Loucy (cell line): Measurements from ENCODE around the gene DNAI1.

Experiments used
- H2AFZ ChIP-seq: fragments of 200-600 bp; sonication (generic); 2 replicates; pipeline ENCODE4 v1.6.0; 2016; ENCODE audit warnings: antibody characterized with exemption, mild to moderate bottlenecking, low read length, moderate library complexity
- H3F3A ChIP-seq: fragments of 200-600 bp; 2 replicates; pipeline ENCODE4 v1.6.0; 2016; ENCODE audit warnings: antibody characterized with exemption, low read depth, mild to moderate bottlenecking
- H3K27me3 ChIP-seq: fragments of 200-600 bp; sonication (generic); 2 replicates; pipeline ENCODE4 v1.6.1; 2014; ENCODE audit warnings: low read length, mild to moderate bottlenecking; ENCODE audit not compliant: insufficient read depth, poor library complexity, severe bottlenecking
- H3K36me3 ChIP-seq: fragments of 200-600 bp; sonication (generic); 2 replicates; pipeline ENCODE4 v1.6.1; 2016; ENCODE audit warnings: low read length; ENCODE audit not compliant: insufficient read depth
- H3K4me1 ChIP-seq: fragments of 200-600 bp; sonication (generic); 2 replicates; pipeline ENCODE4 v1.5.1; 2014; ENCODE audit warnings: low read length, mild to moderate bottlenecking; ENCODE audit not compliant: insufficient read depth, poor library complexity, severe bottlenecking
- H3K4me2 ChIP-seq: fragments of 200-600 bp; sonication (generic); 2 replicates; pipeline ENCODE4 v1.6.0; 2014; ENCODE audit warnings: antibody characterized with exemption, low read length, low read depth, mild to moderate bottlenecking; ENCODE audit not compliant: poor library complexity, severe bottlenecking
- H3K4me3 ChIP-seq: fragments of 200-600 bp; sonication (generic); 2 replicates; pipeline ENCODE4 v1.5.1; 2014; ENCODE audit warnings: low read length, mild to moderate bottlenecking, mixed read lengths; ENCODE audit not compliant: poor library complexity, severe bottlenecking
- H3K79me2 ChIP-seq: fragments of 200-600 bp; sonication (generic); 2 replicates; pipeline ENCODE4 v1.6.1; 2014; ENCODE audit warnings: low read length; ENCODE audit not compliant: insufficient read depth
- H3K9ac ChIP-seq: fragments of 200-600 bp; sonication (generic); 2 replicates; pipeline ENCODE4 v1.6.0; 2014; ENCODE audit warnings: mild to moderate bottlenecking, low read depth, low read length, moderate library complexity; ENCODE audit not compliant: poor library complexity, severe bottlenecking
- H3K9me2 ChIP-seq: fragments of 200-600 bp; sonication (generic); replicated peaks from 2 replicates; pipeline ENCODE4 v1.6.1; 2016; ENCODE audit warnings: low read depth, low read length, mixed read lengths
- H3K9me3 ChIP-seq: fragments of 200-600 bp; sonication (generic); 2 replicates; pipeline ENCODE4 v1.6.1; 2014; ENCODE audit warnings: mild to moderate bottlenecking, antibody characterized with exemption, low read length, low read depth; ENCODE audit not compliant: insufficient read depth
- H4K20me1 ChIP-seq: fragments of 200-600 bp; sonication (generic); 2 replicates; pipeline ENCODE4 v1.6.0; 2014; ENCODE audit warnings: antibody characterized with exemption, low read length, mild to moderate bottlenecking; ENCODE audit not compliant: insufficient read depth, poor library complexity, severe bottlenecking
- EZH2phosphoT487 ChIP-seq: fragments of 200-600 bp; IDR thresholded peaks from 2 replicates; pipeline ENCODE4 v1.6.1; 2018; ENCODE audit warnings: antibody characterized with exemption, mild to moderate bottlenecking, moderate library complexity, borderline replicate concordance
- TF ChIP-seq, protein P1 (sequence below): fragments of 200-600 bp; sonication (generic); conservative IDR thresholded peaks from 2 replicates; pipeline ENCODE4 v1.5.1; 2014; ENCODE audit warnings: mild to moderate bottlenecking, antibody characterized with exemption, low read length

Gene DNAI1

GRCh38 chr9:34555500-34555899, 96.9 kb downstream of the DNAI1 start:
- Histone ChIP-seq H3K4me3 (no peak overlapping the region), H3K9ac (no peak overlapping the region), H3K9me3 (no peaks in the 10 kb centered on the region), H3K4me2 (no peak overlapping the region), H3K4me1 (no peaks in the 10 kb centered on the region), H3K27me3 (no peaks in the 10 kb centered on the region), H3K79me2 (no peaks in the 10 kb centered on the region), H2AFZ (no peak overlapping the region), H3K9me2 (no peaks in the 10 kb centered on the region), H4K20me1 (no peaks in the 10 kb centered on the region), H3F3A (no peaks in the 10 kb centered on the region), H3K36me3 (no peaks in the 10 kb centered on the region)
- TF ChIP-seq EZH2phosphoT487: no peak
- TF ChIP-seq, protein P1, sequence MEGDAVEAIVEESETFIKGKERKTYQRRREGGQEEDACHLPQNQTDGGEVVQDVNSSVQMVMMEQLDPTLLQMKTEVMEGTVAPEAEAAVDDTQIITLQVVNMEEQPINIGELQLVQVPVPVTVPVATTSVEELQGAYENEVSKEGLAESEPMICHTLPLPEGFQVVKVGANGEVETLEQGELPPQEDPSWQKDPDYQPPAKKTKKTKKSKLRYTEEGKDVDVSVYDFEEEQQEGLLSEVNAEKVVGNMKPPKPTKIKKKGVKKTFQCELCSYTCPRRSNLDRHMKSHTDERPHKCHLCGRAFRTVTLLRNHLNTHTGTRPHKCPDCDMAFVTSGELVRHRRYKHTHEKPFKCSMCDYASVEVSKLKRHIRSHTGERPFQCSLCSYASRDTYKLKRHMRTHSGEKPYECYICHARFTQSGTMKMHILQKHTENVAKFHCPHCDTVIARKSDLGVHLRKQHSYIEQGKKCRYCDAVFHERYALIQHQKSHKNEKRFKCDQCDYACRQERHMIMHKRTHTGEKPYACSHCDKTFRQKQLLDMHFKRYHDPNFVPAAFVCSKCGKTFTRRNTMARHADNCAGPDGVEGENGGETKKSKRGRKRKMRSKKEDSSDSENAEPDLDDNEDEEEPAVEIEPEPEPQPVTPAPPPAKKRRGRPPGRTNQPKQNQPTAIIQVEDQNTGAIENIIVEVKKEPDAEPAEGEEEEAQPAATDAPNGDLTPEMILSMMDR: no peak

DNA sequence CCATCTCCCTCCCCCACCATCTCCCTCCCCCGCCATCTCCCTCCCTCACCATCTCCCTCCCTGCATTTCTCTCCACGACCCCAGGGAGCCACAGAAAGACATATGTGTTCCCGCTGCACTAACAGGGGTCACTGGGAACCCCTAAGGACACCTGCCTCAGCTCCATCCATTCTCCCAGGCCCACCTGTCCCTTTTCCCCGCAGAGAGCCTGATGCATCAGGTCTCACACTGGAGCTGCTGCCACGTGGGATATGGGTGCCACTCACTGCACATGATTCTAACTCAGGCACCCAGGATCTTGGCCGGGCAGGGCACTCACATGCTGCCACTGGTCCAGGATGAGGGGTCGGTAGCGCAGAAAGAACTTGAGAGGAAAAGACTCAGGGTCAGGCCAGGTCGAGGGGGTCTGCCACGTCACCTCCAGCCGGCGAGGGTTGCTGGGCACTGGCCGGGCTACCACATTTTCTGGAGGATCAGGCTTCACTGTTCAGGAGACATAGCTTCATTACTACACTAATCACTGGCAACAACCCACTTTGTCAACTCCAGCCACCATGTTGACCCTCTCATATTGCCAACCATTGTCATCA, 97.4 kb downstream of the DNAI1 start:
- no peak overlapping the region for H2AFZ ChIP-seq
- H3K36me3 ChIP-seq: no peaks in the 10 kb centered on the region
- TF ChIP-seq, protein P1: no peak
- TF ChIP-seq EZH2phosphoT487: no peak
- no peaks in the 10 kb centered on the region for H4K20me1 ChIP-seq
- H3K9ac ChIP-seq: no peak overlapping the region
- no peak overlapping the region for H3K4me3 ChIP-seq
- H3K9me3 ChIP-seq: no peaks in the 10 kb centered on the region
- no peaks in the 10 kb centered on the region for H3K9me2 ChIP-seq
- H3F3A ChIP-seq: no peaks in the 10 kb centered on the region
- H3K79me2 ChIP-seq: no peaks in the 10 kb centered on the region
- no peak overlapping the region for H3K4me2 ChIP-seq
- no peaks in the 10 kb centered on the region for H3K4me1 ChIP-seq
- H3K27me3 ChIP-seq: no peaks in the 10 kb centered on the region

GRCh38 chr9:34556949-34557348, 98.3 kb downstream of the DNAI1 start:
- Histone ChIP-seq H3K4me2 (no peak overlapping the region), H3K9me3 (no peaks in the 10 kb centered on the region), H3K4me3 (no peak overlapping the region), H3K27me3 (no peaks in the 10 kb centered on the region), H3K9ac (no peak overlapping the region), H3K36me3 (no peaks in the 10 kb centered on the region), H3K4me1 (no peaks in the 10 kb centered on the region), H3F3A (no peaks in the 10 kb centered on the region), H3K9me2 (no peaks in the 10 kb centered on the region), H3K79me2 (no peaks in the 10 kb centered on the region), H2AFZ (no peak overlapping the region), H4K20me1 (no peaks in the 10 kb centered on the region)
- TF ChIP-seq EZH2phosphoT487: no peak
- TF ChIP-seq, protein P1: no peak
